Liver (tissue), 9 donors: Measurements from ENCODE around the gene BRD4. TPM values are rescaled to one million over a fixed set of nuclear protein-coding genes. Genes with fewer than 3 reads are reported as not detected.

ENCODE experiments used
- DNase-seq: peaks from one replicate; pipeline ENCODE4 v3.0.0-alpha.2; 2017; ENCODE audit warnings: low spot score
- H3K27ac ChIP-seq, 2 donors: one replicate each; pipeline ENCODE4 v1.7.0; 2013; ENCODE audit warnings: inconsistent platforms in 2 of 2, low read length in 2 of 2, control low read depth in 1 of 2, low read depth in 1 of 2, mild to moderate bottlenecking in 1 of 2
- H3K27me3 ChIP-seq, 4 donors: one replicate each; pipeline versions ENCODE4 v1.6.1 to v1.7.0; 2013; ENCODE audit warnings: low read length in 3 of 4, inconsistent platforms in 1 of 4, mild to moderate bottlenecking in 1 of 4, moderate library complexity in 1 of 4; ENCODE audit not compliant: control insufficient read depth in 4 of 4, insufficient read depth in 4 of 4
- H3K36me3 ChIP-seq, 4 donors: one replicate each; pipeline versions ENCODE4 v1.6.1 to v1.7.0; 2013; ENCODE audit warnings: low read length in 3 of 4, mild to moderate bottlenecking in 3 of 4, low read depth in 1 of 4, moderate library complexity in 1 of 4; ENCODE audit not compliant: control insufficient read depth in 4 of 4, insufficient read depth in 3 of 4
- H3K4me1 ChIP-seq, 4 donors: one replicate each; pipeline versions ENCODE4 v1.6.1 to v1.7.0; 2013; ENCODE audit warnings: low read length in 3 of 4, mild to moderate bottlenecking in 3 of 4, moderate library complexity in 1 of 4; ENCODE audit not compliant: control insufficient read depth in 4 of 4, insufficient read depth in 4 of 4
- H3K4me3 ChIP-seq, 3 donors: one replicate each; pipeline versions ENCODE4 v1.6.1 to v1.7.0; 2013; ENCODE audit warnings: low read length in 3 of 3, control low read depth in 1 of 3, low read depth in 1 of 3, mild to moderate bottlenecking in 1 of 3
- H3K9ac ChIP-seq, 2 donors: one replicate each; pipeline ENCODE4 v1.7.0; 2013; ENCODE audit warnings: low read length in 2 of 2, mild to moderate bottlenecking in 2 of 2, moderate library complexity in 2 of 2, control low read depth in 1 of 2, low read depth in 1 of 2
- H3K9me3 ChIP-seq, 4 donors: one replicate each; pipeline versions ENCODE4 v1.6.1 to v1.7.0; 2013; ENCODE audit warnings: low read length in 3 of 4; ENCODE audit not compliant: control insufficient read depth in 4 of 4
- CTCF ChIP-seq: fragments of 150-350 bp; IDR thresholded peaks from 2 replicates; pipeline ENCODE4 v1.5.1; 2017; ENCODE audit warnings: improper control_type of control experiment, low read depth, low read length; ENCODE audit not compliant: missing input control
- EGR1 ChIP-seq, 2 donors: IDR thresholded peaks; 2 replicates each; pipeline ENCODE4 v1.6.1; 2016 to 2018; ENCODE audit warnings: antibody characterized with exemption in 2 of 2, low read depth in 2 of 2
- FOXA1 ChIP-seq: IDR thresholded peaks from 2 replicates; pipeline ENCODE4 v1.6.1; 2016; ENCODE audit warnings: antibody characterized with exemption
- FOXA2 ChIP-seq: IDR thresholded peaks from 2 replicates; pipeline ENCODE4 v1.6.1; 2016; ENCODE audit warnings: antibody characterized with exemption
- GABPA ChIP-seq, 2 donors: IDR thresholded peaks in 1 of 2; conservative IDR thresholded peaks in 1 of 2; 2 replicates each; pipeline ENCODE4 v1.6.1; 2016; ENCODE audit warnings: antibody characterized with exemption in 2 of 2, mild to moderate bottlenecking in 1 of 2, moderate library complexity in 1 of 2
- HNF4A ChIP-seq, 2 donors: conservative IDR thresholded peaks; 2 replicates each; pipeline ENCODE4 v1.6.1; 2016; ENCODE audit warnings: antibody characterized with exemption in 2 of 2, mild to moderate bottlenecking in 2 of 2
- HNF4G ChIP-seq: IDR thresholded peaks from 2 replicates; pipeline ENCODE4 v1.6.1; 2016; ENCODE audit warnings: antibody characterized with exemption
- JUND ChIP-seq, 2 donors: IDR thresholded peaks; 2 replicates each; pipeline ENCODE4 v1.6.1; 2016; ENCODE audit warnings: antibody characterized with exemption in 2 of 2
- MAX ChIP-seq: IDR thresholded peaks from 2 replicates; pipeline ENCODE4 v1.6.1; 2016; ENCODE audit warnings: antibody characterized with exemption
- NR2F2 ChIP-seq: IDR thresholded peaks from 2 replicates; pipeline ENCODE4 v1.6.1; 2016; ENCODE audit warnings: antibody characterized with exemption
- RAD21 ChIP-seq, 2 donors: IDR thresholded peaks; 2 replicates each; pipeline ENCODE4 v1.6.1; 2016; ENCODE audit warnings: antibody characterized with exemption in 2 of 2, mild to moderate bottlenecking in 2 of 2
- REST ChIP-seq: IDR thresholded peaks from 2 replicates; pipeline ENCODE4 v1.6.1; 2016; ENCODE audit warnings: antibody characterized with exemption, mild to moderate bottlenecking
- RXRA ChIP-seq, 2 donors: IDR thresholded peaks; 2 replicates each; pipeline ENCODE4 v1.6.1; 2017 to 2018; ENCODE audit warnings: antibody characterized with exemption in 2 of 2, mild to moderate bottlenecking in 1 of 2
- SP1 ChIP-seq: IDR thresholded peaks from 2 replicates; pipeline ENCODE4 v1.6.1; 2018; ENCODE audit warnings: antibody characterized with exemption, mild to moderate bottlenecking
- TAF1 ChIP-seq: conservative IDR thresholded peaks from 2 replicates; pipeline ENCODE4 v1.6.1; 2016; ENCODE audit warnings: antibody characterized with exemption, mild to moderate bottlenecking
- YY1 ChIP-seq: IDR thresholded peaks from 2 replicates; pipeline ENCODE4 v1.6.1; 2016; ENCODE audit warnings: antibody characterized with exemption, mild to moderate bottlenecking
- WGBS: extraction: QIAGEN DNeasy Blood & Tissue Kit; methylation state at CpG from one replicate; pipeline ENCODE4 v1.1.7; 2013; 5-methylcytosine and 5-hydroxymethylcytosine counted together
- polyA plus RNA-seq, 2 donors: library from polyadenylated mRNA; stranded (reverse) in 1 of 2; unstranded in 1 of 2; fragments of 200-250 nt in 1 of 2; fragments of >200 nt in 1 of 2; fragmentation: Nextera tagmentation in 1 of 2; extraction: Ambion mirVana in 1 of 2; gene quantifications; one replicate each; pipeline versions ENCODE4 v1.2.1 to v1.2.3, GENCODE V29; 2013 to 2015
- total RNA-seq, 2 donors: library from RNA; depleted of rRNA; stranded (reverse); fragments of >200 nt; gene quantifications; one replicate each; pipeline ENCODE4 v1.2.3, GENCODE V29; 2014
- TF ChIP-seq, protein P1 (sequence below): IDR thresholded peaks from 2 replicates; pipeline ENCODE4 v1.6.1; 2016; ENCODE audit warnings: antibody characterized with exemption
- TF ChIP-seq, protein P2 (sequence below): IDR thresholded peaks from 2 replicates; pipeline ENCODE4 v1.6.1; 2016; ENCODE audit warnings: antibody characterized with exemption
- donor health status: healthy.
- donor health status: healthy.
- donor health status: healthy.
- donor health status: healthy.
- donor health status: healthy.

The BRD4 gene
- total and polyA plus RNA-seq, 4 donors = 13.6 to 25.8 (median 20.5) TPM

- Histone ChIP-seq H3K27ac (no peak overlapping the region), H3K9me3 (no peaks in the 10 kb centered on the region), H3K9ac (no peak overlapping the region), H3K4me3 (no peak overlapping the region), H3K27me3 (no peaks in the 10 kb centered on the region), H3K4me1 (peaks cover under 1 to 7% (median 4%) of the 10 kb centered on the region in 4 donors), H3K36me3 (peaks cover 21 to 83% (median 73%) of the 10 kb centered on the region in 4 donors)
- DNase-seq = no peak
- TF ChIP-seq RAD21 (IDR thresholded peaks at IDR 0.05) (peak in 1 of 2 donors; percentile 53), GABPA (IDR thresholded peaks at IDR 0.05 in 1 of 2, conservative IDR thresholded peaks at IDR 0.05 in 1 of 2) (no peak)
- WGBS = 86% methylated on average over 8 of the region's 8 CpGs
Measured at GRCh38 chr19:15260939-15261338, 71.4 kb downstream of the BRD4 start.

DNA sequence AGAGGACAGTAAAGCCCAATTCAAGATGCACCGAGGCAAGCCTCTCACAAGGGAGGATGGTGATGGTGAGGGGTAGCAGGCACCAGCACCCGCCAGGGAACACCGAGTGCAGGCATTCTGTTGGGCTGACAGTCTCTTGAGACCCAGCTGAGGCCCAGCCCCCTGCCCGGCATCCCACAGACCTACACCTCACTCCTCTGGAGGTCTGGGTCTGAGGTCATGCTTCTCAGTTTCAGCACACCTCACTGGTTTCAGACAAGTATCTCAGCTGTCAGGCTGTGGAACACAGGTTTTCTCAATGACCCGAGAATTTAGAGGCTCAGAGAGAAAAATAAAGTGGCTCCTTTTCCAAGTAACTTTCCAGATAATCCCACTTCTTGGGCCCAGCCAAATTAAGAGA lies 72.4 kb downstream of the BRD4 start:
- Histone ChIP-seq H3K27ac (no peak overlapping the region), H3K36me3 (peaks cover 29 to 90% (median 76%) of the 10 kb centered on the region in 4 donors), H3K27me3 (no peaks in the 10 kb centered on the region), H3K9ac (no peak overlapping the region), H3K4me1 (no peaks in the 10 kb centered on the region), H3K9me3 (no peaks in the 10 kb centered on the region), H3K4me3 (no peak overlapping the region)
- TF ChIP-seq FOXA1 (no peak), YY1 (no peak), HNF4G (no peak), JUND (IDR thresholded peaks at IDR 0.05) (no peak), MAX (no peak), NR2F2 (no peak), HNF4A (conservative IDR thresholded peaks at IDR 0.05) (no peak), CTCF (no peak), GABPA (IDR thresholded peaks at IDR 0.05 in 1 of 2, conservative IDR thresholded peaks at IDR 0.05 in 1 of 2) (no peak), RXRA (IDR thresholded peaks at IDR 0.05) (no peak), SP1 (no peak), RAD21 (IDR thresholded peaks at IDR 0.05) (no peak), TAF1 (no peak), EGR1 (IDR thresholded peaks at IDR 0.05; ENCODE audit: low read depth in 2 of 2) (no peak), FOXA2 (no peak), REST (no peak)
- TF ChIP-seq, protein P1, sequence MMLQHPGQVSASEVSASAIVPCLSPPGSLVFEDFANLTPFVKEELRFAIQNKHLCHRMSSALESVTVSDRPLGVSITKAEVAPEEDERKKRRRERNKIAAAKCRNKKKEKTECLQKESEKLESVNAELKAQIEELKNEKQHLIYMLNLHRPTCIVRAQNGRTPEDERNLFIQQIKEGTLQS = no peak
- TF ChIP-seq, protein P2, sequence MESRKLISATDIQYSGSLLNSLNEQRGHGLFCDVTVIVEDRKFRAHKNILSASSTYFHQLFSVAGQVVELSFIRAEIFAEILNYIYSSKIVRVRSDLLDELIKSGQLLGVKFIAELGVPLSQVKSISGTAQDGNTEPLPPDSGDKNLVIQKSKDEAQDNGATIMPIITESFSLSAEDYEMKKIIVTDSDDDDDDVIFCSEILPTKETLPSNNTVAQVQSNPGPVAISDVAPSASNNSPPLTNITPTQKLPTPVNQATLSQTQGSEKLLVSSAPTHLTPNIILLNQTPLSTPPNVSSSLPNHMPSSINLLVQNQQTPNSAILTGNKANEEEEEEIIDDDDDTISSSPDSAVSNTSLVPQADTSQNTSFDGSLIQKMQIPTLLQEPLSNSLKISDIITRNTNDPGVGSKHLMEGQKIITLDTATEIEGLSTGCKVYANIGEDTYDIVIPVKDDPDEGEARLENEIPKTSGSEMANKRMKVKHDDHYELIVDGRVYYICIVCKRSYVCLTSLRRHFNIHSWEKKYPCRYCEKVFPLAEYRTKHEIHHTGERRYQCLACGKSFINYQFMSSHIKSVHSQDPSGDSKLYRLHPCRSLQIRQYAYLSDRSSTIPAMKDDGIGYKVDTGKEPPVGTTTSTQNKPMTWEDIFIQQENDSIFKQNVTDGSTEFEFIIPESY = no peak
- 93% methylated on average over 5 of the region's 5 CpGs for WGBS
- no peak for DNase-seq
